Neural progenitor cell (in vitro differentiated cells): ENCODE results near the gene SUN5. TPM values are rescaled to one million over a fixed set of nuclear protein-coding genes. Genes with fewer than 3 reads are reported as not detected.

Source experiments
- DNase-seq: peaks from one replicate; pipeline ENCODE4 v3.0.0-alpha.2; 2016; ENCODE audit warnings: low spot score
- H2AFZ ChIP-seq: fragments of 200-600 bp; sonication (generic); replicated peaks from 2 replicates; pipeline ENCODE4 v1.6.1; 2016; ENCODE audit warnings: antibody characterized with exemption
- H3F3A ChIP-seq: fragments of 200-600 bp; sonication (generic); 2 replicates; pipeline ENCODE4 v1.6.1; 2016; ENCODE audit warnings: antibody characterized with exemption, low read depth
- H3K27ac ChIP-seq: fragments of 200-600 bp; sonication (generic); 2 replicates; pipeline ENCODE4 v1.5.1; 2016; ENCODE audit warnings: mild to moderate bottlenecking
- H3K27me3 ChIP-seq: fragments of 200-600 bp; sonication (generic); 2 replicates; pipeline ENCODE4 v1.6.1; 2016; ENCODE audit warnings: mild to moderate bottlenecking, moderate library complexity
- H3K36me3 ChIP-seq: fragments of 200-600 bp; sonication (generic); 2 replicates; pipeline ENCODE4 v1.5.1; 2016
- H3K4me1 ChIP-seq: fragments of 200-600 bp; sonication (generic); 2 replicates; pipeline ENCODE4 v1.6.1; 2016; ENCODE audit warnings: mixed run types
- H3K4me2 ChIP-seq: fragments of 200-600 bp; sonication (generic); 2 replicates; pipeline ENCODE4 v1.6.1; 2016
- H3K4me3 ChIP-seq: fragments of 200-600 bp; sonication (generic); 2 replicates; pipeline ENCODE4 v1.5.1; 2016
- H3K79me2 ChIP-seq: fragments of 200-600 bp; sonication (generic); 2 replicates; pipeline ENCODE4 v1.6.1; 2016; ENCODE audit warnings: low read depth
- H3K9ac ChIP-seq: fragments of 200-600 bp; sonication (generic); 2 replicates; pipeline ENCODE4 v1.6.1; 2016
- H3K9me3 ChIP-seq: fragments of 200-600 bp; sonication (generic); 2 replicates; pipeline ENCODE4 v1.5.1; 2016; ENCODE audit warnings: low read depth
- H4K20me1 ChIP-seq: fragments of 200-600 bp; sonication (generic); 2 replicates; pipeline ENCODE4 v1.6.1; 2016; ENCODE audit warnings: low read depth
- H3K27ac Mint-ChIP-seq: 3 replicates; pipeline ENCODE4 v1.8.0; 2021; ENCODE audit warnings: mixed read lengths
- H3K27me3 Mint-ChIP-seq: 2 replicates; pipeline ENCODE4 v1.8.0; 2022; ENCODE audit warnings: low read depth, mild to moderate bottlenecking, inconsistent platforms, moderate library complexity, mixed read lengths; ENCODE audit not compliant: insufficient read depth
- H3K36me3 Mint-ChIP-seq: 3 replicates; pipeline ENCODE4 v1.8.0; 2021; ENCODE audit warnings: mixed read lengths
- H3K4me1 Mint-ChIP-seq: 3 replicates; pipeline ENCODE4 v1.8.0; 2021; ENCODE audit warnings: mixed read lengths
- H3K4me3 Mint-ChIP-seq: 3 replicates; pipeline ENCODE4 v1.8.0; 2021; ENCODE audit warnings: mild to moderate bottlenecking, moderate library complexity, mixed read lengths
- H3K9me3 Mint-ChIP-seq: 3 replicates; pipeline ENCODE4 v1.8.0; 2020; ENCODE audit warnings: mixed read lengths
- CTCF ChIP-seq: fragments of 200-600 bp; sonication (generic); IDR thresholded peaks from 2 replicates; pipeline ENCODE4 v1.5.1; 2017; ENCODE audit warnings: antibody characterized with exemption, mild to moderate bottlenecking
- EZH2 ChIP-seq: fragments of 200-600 bp; sonication (generic); IDR thresholded peaks from 2 replicates; pipeline ENCODE4 v1.6.1; 2017; ENCODE audit warnings: antibody characterized with exemption, mild to moderate bottlenecking, moderate library complexity
- EZH2phosphoT487 ChIP-seq: fragments of 200-600 bp; sonication (generic); IDR thresholded peaks from 2 replicates; pipeline ENCODE4 v1.6.1; 2017; ENCODE audit warnings: antibody characterized with exemption
- total RNA-seq: library from RNA; depleted of rRNA; stranded (reverse); fragments of >200 nt; gene quantifications from 2 replicates; pipeline ENCODE4 v1.2.3, GENCODE V29; 2015; ENCODE audit warnings: low replicate concordance

The SUN5 gene
- total RNA-seq, 1 donor from 2014 or later = not detected

- no peak overlapping the region for H2AFZ ChIP-seq
- no peak overlapping the region for H3K27ac ChIP-seq
- H3K4me3 ChIP-seq = no peak overlapping the region
- H3K27me3 Mint-ChIP-seq = peaks cover 21% of the 10 kb centered on the region
- no peak overlapping the region for H3K9ac ChIP-seq
- H3K27ac Mint-ChIP-seq = peak overlapping the region; percentile 57
- H4K20me1 ChIP-seq = no peaks in the 10 kb centered on the region
- H3K36me3 ChIP-seq = no peaks in the 10 kb centered on the region
- H3K9me3 ChIP-seq = no peaks in the 10 kb centered on the region
- H3K36me3 Mint-ChIP-seq = no peaks in the 10 kb centered on the region
- no peak overlapping the region for H3K4me3 Mint-ChIP-seq
- TF ChIP-seq CTCF (no peak), EZH2 (no peak), EZH2phosphoT487 (no peak)
- no peaks in the 10 kb centered on the region for H3K79me2 ChIP-seq
- H3K9me3 Mint-ChIP-seq = peaks cover 2% of the 10 kb centered on the region
- H3F3A ChIP-seq = no peaks in the 10 kb centered on the region
- no peaks in the 10 kb centered on the region for H3K4me1 ChIP-seq
- H3K27me3 ChIP-seq = no peaks in the 10 kb centered on the region
- DNase-seq = no peak
- H3K4me2 ChIP-seq = no peak overlapping the region
- H3K4me1 Mint-ChIP-seq = peaks cover 22% of the 10 kb centered on the region
Measured at GRCh38 chr20:33006776-33007375, 2.6 kb upstream of the SUN5 start.

- Mint-ChIP-seq H3K27me3 (peaks cover 21% of the 10 kb centered on the region), H3K4me3 (no peak overlapping the region), H3K27ac (no peak overlapping the region), H3K9me3 (peaks cover 2% of the 10 kb centered on the region), H3K36me3 (no peaks in the 10 kb centered on the region), H3K4me1 (peaks cover 21% of the 10 kb centered on the region)
- Histone ChIP-seq H3K36me3 (no peaks in the 10 kb centered on the region), H3K9ac (no peak overlapping the region), H3K9me3 (no peaks in the 10 kb centered on the region), H4K20me1 (no peaks in the 10 kb centered on the region), H3K27me3 (no peaks in the 10 kb centered on the region), H3K27ac (no peak overlapping the region), H2AFZ (no peak overlapping the region), H3K4me1 (no peaks in the 10 kb centered on the region), H3F3A (no peaks in the 10 kb centered on the region), H3K79me2 (no peaks in the 10 kb centered on the region), H3K4me2 (no peak overlapping the region), H3K4me3 (no peak overlapping the region)
- DNase-seq = no peak
- TF ChIP-seq EZH2 (no peak), EZH2phosphoT487 (no peak), CTCF (no peak)
Measured at GRCh38 chr20:33005908-33006775, 1.9 kb upstream of the SUN5 start.

GRCh38 chr20:33005132-33005566 lies 916 bp upstream of the SUN5 start:
- Histone ChIP-seq H3K27me3 (no peaks in the 10 kb centered on the region), H3K4me1 (no peaks in the 10 kb centered on the region), H3K27ac (no peak overlapping the region), H3K36me3 (no peaks in the 10 kb centered on the region), H3K9ac (no peak overlapping the region), H4K20me1 (no peaks in the 10 kb centered on the region), H2AFZ (no peak overlapping the region), H3K4me3 (no peak overlapping the region), H3K9me3 (no peaks in the 10 kb centered on the region), H3F3A (no peaks in the 10 kb centered on the region), H3K79me2 (no peaks in the 10 kb centered on the region), H3K4me2 (no peak overlapping the region)
- H3K9me3 Mint-ChIP-seq = peaks cover 2% of the 10 kb centered on the region
- no peak overlapping the region for H3K27ac Mint-ChIP-seq
- no peak overlapping the region for H3K4me3 Mint-ChIP-seq
- peaks cover 18% of the 10 kb centered on the region for H3K27me3 Mint-ChIP-seq
- no peaks in the 10 kb centered on the region for H3K36me3 Mint-ChIP-seq
- TF ChIP-seq CTCF (peak; percentile 77), EZH2 (no peak)
- DNase-seq = peak; percentile 45
- peaks cover 19% of the 10 kb centered on the region for H3K4me1 Mint-ChIP-seq
